Nephron progenitor cell (in vitro differentiated cells): ENCODE measurements around the gene CHFR.
"Not testable (repeated sequence)": the region's sequence is repeated elsewhere in the genome, so short reads cannot be mapped to it uniquely, and the experiment has no call there.

Experiments
- DNase-seq: peaks from one replicate; pipeline ENCODE4 v3.0.0; 2021
- H3K27ac Mint-ChIP-seq: 2 replicates; pipeline ENCODE4 v1.8.0; 2021; ENCODE audit warnings: mild to moderate bottlenecking, moderate library complexity, mixed read lengths
- H3K27me3 Mint-ChIP-seq: 2 replicates; pipeline ENCODE4 v1.8.0; 2021; ENCODE audit warnings: mild to moderate bottlenecking, low read depth, mixed read lengths; ENCODE audit not compliant: poor library complexity
- H3K36me3 Mint-ChIP-seq: 2 replicates; pipeline ENCODE4 v1.8.0; 2021; ENCODE audit warnings: low read depth, mixed read lengths
- H3K4me1 Mint-ChIP-seq: 2 replicates; pipeline ENCODE4 v1.8.0; 2021; ENCODE audit warnings: mixed read lengths
- H3K4me3 Mint-ChIP-seq: 2 replicates; pipeline ENCODE4 v1.8.0; 2021; ENCODE audit warnings: mild to moderate bottlenecking, moderate library complexity, mixed read lengths
- H3K9me3 Mint-ChIP-seq: 2 replicates; pipeline ENCODE4 v1.8.0; 2021; ENCODE audit warnings: mild to moderate bottlenecking, moderate library complexity, mixed read lengths
- TF ChIP-seq, protein P1 (sequence below): fragments of 200-600 bp; sonication (generic); IDR thresholded peaks from 2 replicates; pipeline ENCODE4 v1.5.0; 2021; ENCODE audit warnings: antibody characterized with exemption

The CHFR gene

GRCh38 chr12:132886529-132887477, 602 bp downstream of the CHFR start:
- H3K36me3 Mint-ChIP-seq = peaks cover 69% of the 10 kb centered on the region
- H3K4me3 Mint-ChIP-seq = peak overlapping the region; percentile 96
- TF ChIP-seq, protein P1, sequence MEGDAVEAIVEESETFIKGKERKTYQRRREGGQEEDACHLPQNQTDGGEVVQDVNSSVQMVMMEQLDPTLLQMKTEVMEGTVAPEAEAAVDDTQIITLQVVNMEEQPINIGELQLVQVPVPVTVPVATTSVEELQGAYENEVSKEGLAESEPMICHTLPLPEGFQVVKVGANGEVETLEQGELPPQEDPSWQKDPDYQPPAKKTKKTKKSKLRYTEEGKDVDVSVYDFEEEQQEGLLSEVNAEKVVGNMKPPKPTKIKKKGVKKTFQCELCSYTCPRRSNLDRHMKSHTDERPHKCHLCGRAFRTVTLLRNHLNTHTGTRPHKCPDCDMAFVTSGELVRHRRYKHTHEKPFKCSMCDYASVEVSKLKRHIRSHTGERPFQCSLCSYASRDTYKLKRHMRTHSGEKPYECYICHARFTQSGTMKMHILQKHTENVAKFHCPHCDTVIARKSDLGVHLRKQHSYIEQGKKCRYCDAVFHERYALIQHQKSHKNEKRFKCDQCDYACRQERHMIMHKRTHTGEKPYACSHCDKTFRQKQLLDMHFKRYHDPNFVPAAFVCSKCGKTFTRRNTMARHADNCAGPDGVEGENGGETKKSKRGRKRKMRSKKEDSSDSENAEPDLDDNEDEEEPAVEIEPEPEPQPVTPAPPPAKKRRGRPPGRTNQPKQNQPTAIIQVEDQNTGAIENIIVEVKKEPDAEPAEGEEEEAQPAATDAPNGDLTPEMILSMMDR = no peak
- peaks cover 12% of the 10 kb centered on the region for H3K27me3 Mint-ChIP-seq
- H3K27ac Mint-ChIP-seq = no peak overlapping the region
- DNase-seq = no peak
- H3K4me1 Mint-ChIP-seq = peaks cover 6% of the 10 kb centered on the region
- peaks cover 73% of the 10 kb centered on the region for H3K9me3 Mint-ChIP-seq

GRCh38 chr12:132881818-132882217, 5.6 kb downstream of the CHFR start:
- no peak overlapping the region for H3K4me3 Mint-ChIP-seq
- no peak for DNase-seq
- H3K9me3 Mint-ChIP-seq = peaks cover 31% of the 10 kb centered on the region
- TF ChIP-seq, protein P1 = no peak
- H3K27me3 Mint-ChIP-seq = no peaks in the 10 kb centered on the region
- H3K36me3 Mint-ChIP-seq = peaks cover 67% of the 10 kb centered on the region
- no peaks in the 10 kb centered on the region for H3K4me1 Mint-ChIP-seq
- peak overlapping the region; percentile 36 for H3K27ac Mint-ChIP-seq

DNA sequence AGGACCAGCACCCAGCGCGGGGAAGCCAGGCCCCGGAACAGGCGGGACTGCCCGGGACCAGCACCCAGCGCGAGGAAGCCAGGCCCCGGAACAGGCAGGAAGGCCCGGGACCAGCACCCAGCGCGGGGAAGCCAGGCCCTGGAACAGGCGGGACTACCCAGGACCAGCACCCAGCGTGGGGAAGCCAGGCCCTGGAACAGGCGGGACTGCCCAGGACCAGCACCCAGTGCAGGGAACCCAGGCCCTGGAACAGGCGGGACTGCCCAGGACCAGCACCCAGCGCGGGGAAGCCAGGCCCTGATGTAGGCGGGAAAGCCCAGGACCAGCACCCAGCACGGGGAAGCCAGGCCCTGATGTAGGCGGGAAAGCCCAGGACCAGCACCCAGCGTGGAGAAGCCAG, 12.8 kb downstream of the CHFR start:
- not testable (repeated sequence) for H3K4me3 Mint-ChIP-seq, H3K27ac Mint-ChIP-seq, H3K4me1 Mint-ChIP-seq, H3K27me3 Mint-ChIP-seq, H3K9me3 Mint-ChIP-seq, DNase-seq
- H3K36me3 Mint-ChIP-seq = peaks cover 45% of the 10 kb centered on the region

DNA sequence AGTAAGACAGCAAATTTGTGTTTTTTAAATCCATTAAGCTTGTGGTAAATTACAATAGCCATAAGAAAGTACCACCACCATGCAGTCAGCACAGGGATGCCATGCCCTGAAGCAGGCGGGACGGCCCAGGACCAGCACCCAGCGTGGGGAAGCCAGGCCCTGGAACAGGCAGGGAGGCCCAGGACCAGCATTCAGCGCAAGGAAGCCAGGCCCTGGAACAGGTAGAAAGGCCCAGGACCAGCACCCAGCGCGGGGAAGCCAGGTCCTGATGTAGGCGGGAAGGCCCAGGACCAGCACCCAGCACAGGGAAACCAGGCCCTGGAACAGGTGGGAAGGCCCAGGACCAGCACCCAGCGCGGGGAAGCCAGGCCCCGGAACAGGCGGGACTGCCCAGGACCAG, 13.2 kb downstream of the CHFR start:
- DNase-seq = no peak
- H3K36me3 Mint-ChIP-seq = peaks cover 46% of the 10 kb centered on the region
- TF ChIP-seq, protein P1 = no peak
- H3K27me3 Mint-ChIP-seq = no peaks in the 10 kb centered on the region
- H3K27ac Mint-ChIP-seq = no peak overlapping the region
- no peaks in the 10 kb centered on the region for H3K9me3 Mint-ChIP-seq
- no peak overlapping the region for H3K4me3 Mint-ChIP-seq
- no peaks in the 10 kb centered on the region for H3K4me1 Mint-ChIP-seq

GRCh38 chr12:132873724-132874123, 13.7 kb downstream of the CHFR start:
- no peaks in the 10 kb centered on the region for H3K9me3 Mint-ChIP-seq

GRCh38 chr12:132872975-132873421, 14.4 kb downstream of the CHFR start:
- H3K4me1 Mint-ChIP-seq = peaks cover 1% of the 10 kb centered on the region
- H3K36me3 Mint-ChIP-seq = peaks cover 48% of the 10 kb centered on the region
- H3K27ac Mint-ChIP-seq = peak overlapping the region; percentile 69
- H3K27me3 Mint-ChIP-seq = no peaks in the 10 kb centered on the region
- no peak overlapping the region for H3K4me3 Mint-ChIP-seq
- no peak for DNase-seq
- TF ChIP-seq, protein P1 = no peak
- no peaks in the 10 kb centered on the region for H3K9me3 Mint-ChIP-seq

More at GRCh38 chr12:132873724-132874123, 13.7 kb downstream of the CHFR start:
- Mint-ChIP-seq H3K27me3 (no peaks in the 10 kb centered on the region), H3K4me1 (no peaks in the 10 kb centered on the region), H3K36me3 (peaks cover 48% of the 10 kb centered on the region), H3K4me3 (no peak overlapping the region), H3K27ac (peak overlapping the region; percentile 84)
- DNase-seq = no peak
- TF ChIP-seq, protein P1 = no peak
